HG02623 (cell line): ENCODE data around the gene PCDHB11.
"Not testable (repeated sequence)": the region's sequence is repeated elsewhere in the genome, so short reads cannot be mapped to it uniquely, and the experiment has no call there.

ENCODE experiments used
- ATAC-seq: cut with Tn5 transposase; IDR thresholded peaks from one replicate; pipeline ENCODE4 v1.9.1; 2021; ENCODE audit warnings: moderate library complexity; ENCODE audit not compliant: unreplicated experiment

The PCDHB11 gene

GRCh38 chr5:141199359-141200235 is at the start of gene PCDHB11:
TSS of gene PCDHB11 (plus strand) at chr5:141199627. CDS start at chr5:141199775, 148 bp downstream.
- ATAC-seq, result no peak

- no peak for ATAC-seq
Observed at GRCh38 chr5:141149812-141150211, 49.6 kb upstream of the PCDHB11 start, which contains the start of gene PCDHB6. TSS of gene PCDHB6 (plus strand) at chr5:141150057. CDS start at chr5:141150258, 201 bp downstream.

- ATAC-seq, result no peak
Observed at GRCh38 chr5:141150224-141150992, 49.0 kb upstream of the PCDHB11 start.

- ATAC-seq, result no peak
Observed at GRCh38 chr5:141150993-141151325, 48.5 kb upstream of the PCDHB11 start.

- not testable (repeated sequence) for ATAC-seq
Observed at GRCh38 chr5:141151632-141152031, 47.8 kb upstream of the PCDHB11 start.

- ATAC-seq, result not testable (repeated sequence)
Observed at GRCh38 chr5:141152096-141152495, 47.3 kb upstream of the PCDHB11 start.

- no peak for ATAC-seq
Observed at GRCh38 chr5:141155540-141156374, 43.7 kb upstream of the PCDHB11 start.

GRCh38 chr5:141157356-141157755 is 42.1 kb upstream of the PCDHB11 start:
- not testable (repeated sequence) for ATAC-seq

- ATAC-seq, result not testable (repeated sequence)
Observed at GRCh38 chr5:141157901-141158300, 41.5 kb upstream of the PCDHB11 start.

GRCh38 chr5:141172381-141173204 is 26.8 kb upstream of the PCDHB11 start, which contains the start of gene PCDHB7:
TSS of gene PCDHB7 (plus strand) at chr5:141172644. CDS start at chr5:141172836, 192 bp downstream.
- ATAC-seq, result no peak

- not testable (repeated sequence) for ATAC-seq
Observed at GRCh38 chr5:141174291-141175104, 24.9 kb upstream of the PCDHB11 start.

GRCh38 chr5:141175933-141176332 is 23.5 kb upstream of the PCDHB11 start:
- no peak for ATAC-seq

GRCh38 chr5:141177577-141178191 is 21.7 kb upstream of the PCDHB11 start, which contains the start of gene PCDHB8:
TSS of gene PCDHB8 (plus strand) at chr5:141177790. CDS start at chr5:141178035, 245 bp downstream.
- not testable (repeated sequence) for ATAC-seq

GRCh38 chr5:141179371-141179770 is 20.1 kb upstream of the PCDHB11 start:
- ATAC-seq, result not testable (repeated sequence)

- not testable (repeated sequence) for ATAC-seq
Observed at GRCh38 chr5:141179876-141180275, 19.6 kb upstream of the PCDHB11 start.

GRCh38 chr5:141180313-141180712 is 19.1 kb upstream of the PCDHB11 start:
- ATAC-seq, result no peak

GRCh38 chr5:141182248-141182647 is 17.2 kb upstream of the PCDHB11 start, which contains the start of gene PCDHB16:
TSS of gene PCDHB16 (plus strand) at chr5:141182387. CDS start at chr5:141182560, 173 bp downstream.
- ATAC-seq, result no peak

GRCh38 chr5:141184117-141184855 is 15.1 kb upstream of the PCDHB11 start:
- ATAC-seq, result not testable (repeated sequence)
